EH (cell line): ENCODE results near the gene ATP2C1.

Experiments
- DNase-seq: peaks from one replicate; pipeline ENCODE4 v3.0.0-alpha.2; 2015; ENCODE audit warnings: low read depth

The ATP2C1 gene

GRCh38 chr3:130976706-130977105 is 82.8 kb downstream of the ATP2C1 start:
- DNase-seq, result no peak

- no peak for DNase-seq
Observed at GRCh38 chr3:130979117-130979516, 85.2 kb downstream of the ATP2C1 start.

DNA sequence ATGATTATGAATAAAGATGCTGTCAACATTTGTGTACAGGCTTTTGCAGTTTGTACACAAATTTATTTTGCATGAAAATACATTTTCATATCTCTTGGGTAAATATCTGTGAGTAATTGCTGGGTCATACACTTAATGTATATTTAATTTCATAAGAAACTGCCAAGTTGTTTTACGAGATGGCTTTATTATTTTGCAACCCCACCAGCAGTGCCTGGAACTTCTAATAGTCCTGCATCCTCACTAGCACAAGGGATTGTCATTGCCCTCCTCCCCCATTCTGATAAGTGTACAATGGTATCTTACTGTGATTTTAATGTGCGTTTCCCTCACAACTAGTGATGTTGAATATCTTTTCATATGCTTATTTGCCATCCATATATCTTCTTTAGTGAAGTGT is 87.6 kb downstream of the ATP2C1 start:
- DNase-seq, result no peak

DNA sequence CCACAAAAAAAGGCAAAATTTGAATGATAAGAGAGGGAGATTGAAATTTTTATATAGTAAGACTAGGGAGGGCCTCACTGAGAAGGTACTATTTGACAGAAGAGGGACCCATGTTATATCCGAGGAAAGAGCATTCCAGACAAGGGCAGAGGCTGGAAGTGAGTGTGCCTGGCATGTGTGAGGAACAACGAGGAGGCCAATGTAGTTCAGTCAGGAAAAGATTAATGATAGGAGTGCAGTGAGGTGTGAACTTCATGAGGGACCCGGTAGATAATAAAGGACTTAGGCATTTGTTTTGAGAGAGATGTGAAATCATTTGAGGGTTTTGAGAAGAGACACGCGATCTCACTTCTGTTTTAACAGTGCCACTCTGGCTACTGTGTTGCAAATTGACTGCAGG is 96.4 kb downstream of the ATP2C1 start:
- DNase-seq, result no peak

- no peak for DNase-seq
Observed at GRCh38 chr3:130991126-130991525, 97.2 kb downstream of the ATP2C1 start.

- DNase-seq, result no peak
Observed at GRCh38 chr3:130992344-130992743, 98.5 kb downstream of the ATP2C1 start.

DNA sequence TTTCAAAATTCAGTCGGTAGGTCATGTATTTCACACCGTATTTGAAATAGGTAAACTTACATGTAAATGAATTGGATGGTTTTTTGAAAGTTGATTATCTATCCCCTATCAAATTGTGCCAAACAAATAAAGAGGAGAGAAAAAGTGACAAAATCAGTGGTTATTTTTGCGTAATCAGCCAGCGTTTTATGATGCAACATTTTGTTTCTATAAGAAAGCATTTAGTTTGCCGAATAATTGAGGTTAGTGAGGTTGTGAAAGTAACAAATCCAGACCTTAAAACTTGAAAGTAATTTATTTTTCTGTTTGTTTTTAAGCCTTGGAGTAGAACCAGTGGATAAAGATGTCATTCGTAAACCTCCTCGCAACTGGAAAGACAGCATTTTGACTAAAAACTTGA is 103.4 kb downstream of the ATP2C1 start:
- peak; percentile 4 for DNase-seq

- no peak for DNase-seq
Observed at GRCh38 chr3:131001071-131001470, 107.2 kb downstream of the ATP2C1 start.

DNA sequence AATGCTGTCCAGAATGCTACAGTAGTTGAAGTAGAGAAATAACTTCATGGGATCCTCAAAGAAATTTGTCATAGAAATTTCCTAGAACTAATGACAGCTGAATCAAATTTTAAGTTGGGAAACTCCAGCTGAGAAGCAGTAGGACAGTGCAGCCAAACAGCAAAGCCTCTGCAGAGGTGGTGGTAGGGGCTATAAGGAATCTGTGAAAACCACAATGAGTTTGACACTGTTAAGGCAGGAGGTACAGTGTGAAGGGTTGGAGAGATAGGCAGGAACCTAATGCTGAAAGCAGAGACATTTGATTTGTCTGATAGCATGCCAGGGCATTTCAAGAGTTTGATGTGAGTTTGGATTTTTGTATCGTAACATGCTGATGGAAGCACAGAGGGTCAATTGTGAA is 110.7 kb downstream of the ATP2C1 start:
- DNase-seq, result no peak

GRCh38 chr3:131007256-131007655 is 113.4 kb downstream of the ATP2C1 start:
- DNase-seq, result no peak

DNA sequence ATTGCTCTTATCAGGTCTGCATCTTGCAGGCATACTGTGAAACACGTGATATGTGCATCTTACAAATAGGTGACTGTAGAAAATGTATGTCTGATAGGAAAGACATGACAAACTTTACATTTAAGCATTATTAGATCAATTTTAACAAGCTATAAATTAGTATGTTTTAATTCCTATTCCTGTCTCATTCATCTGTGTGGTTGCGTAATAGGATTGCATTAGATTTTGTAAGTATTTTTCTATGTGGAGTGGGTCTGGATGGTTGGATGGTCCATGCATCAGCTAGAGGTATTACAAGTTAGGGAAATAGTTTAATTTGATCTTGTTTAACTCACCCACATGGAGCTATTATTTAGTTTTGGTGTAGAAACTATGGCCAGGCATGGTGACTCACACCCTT is 113.9 kb downstream of the ATP2C1 start:
- DNase-seq, result peak; percentile 18

DNA sequence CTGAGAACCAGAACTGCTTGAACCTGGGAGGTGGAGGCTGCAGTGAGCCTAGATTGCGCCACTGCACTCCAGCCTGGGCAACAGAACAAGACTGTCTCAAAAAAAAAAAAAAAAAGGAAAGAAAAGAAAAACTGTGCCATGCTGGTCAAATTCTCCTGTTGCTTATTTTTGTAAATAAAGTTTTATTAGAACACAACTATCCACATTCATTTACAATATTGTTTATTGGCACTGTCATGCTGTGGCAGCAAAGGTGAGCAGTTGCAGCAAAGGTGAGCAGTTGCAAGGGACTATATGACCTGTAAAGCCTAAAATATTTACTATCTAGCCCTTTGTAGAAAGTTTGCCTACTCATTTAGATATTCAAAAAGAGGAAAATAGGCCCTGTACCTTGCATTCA is 114.4 kb downstream of the ATP2C1 start:
- no peak for DNase-seq

GRCh38 chr3:131009698-131010097 is 115.8 kb downstream of the ATP2C1 start:
- no peak for DNase-seq

DNA sequence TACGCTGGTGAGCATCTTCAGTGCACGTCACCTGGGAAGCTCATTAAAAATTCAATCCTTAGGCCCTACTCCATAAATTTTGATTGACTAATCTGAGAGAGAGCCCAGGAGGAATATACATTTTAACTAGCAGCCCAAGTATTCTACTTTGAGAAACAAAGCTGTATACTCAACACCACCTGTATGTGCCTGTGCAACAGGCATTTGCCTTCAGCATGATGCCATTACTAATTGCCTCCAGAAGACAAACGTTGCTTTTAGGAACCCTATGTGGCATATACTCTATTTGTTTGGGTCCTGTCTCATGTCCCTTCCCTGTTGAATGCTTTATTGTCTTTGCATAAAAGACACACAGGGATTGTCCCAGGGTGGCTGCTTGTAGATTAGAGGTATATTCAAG is 125.1 kb downstream of the ATP2C1 start:
- no peak for DNase-seq

DNA sequence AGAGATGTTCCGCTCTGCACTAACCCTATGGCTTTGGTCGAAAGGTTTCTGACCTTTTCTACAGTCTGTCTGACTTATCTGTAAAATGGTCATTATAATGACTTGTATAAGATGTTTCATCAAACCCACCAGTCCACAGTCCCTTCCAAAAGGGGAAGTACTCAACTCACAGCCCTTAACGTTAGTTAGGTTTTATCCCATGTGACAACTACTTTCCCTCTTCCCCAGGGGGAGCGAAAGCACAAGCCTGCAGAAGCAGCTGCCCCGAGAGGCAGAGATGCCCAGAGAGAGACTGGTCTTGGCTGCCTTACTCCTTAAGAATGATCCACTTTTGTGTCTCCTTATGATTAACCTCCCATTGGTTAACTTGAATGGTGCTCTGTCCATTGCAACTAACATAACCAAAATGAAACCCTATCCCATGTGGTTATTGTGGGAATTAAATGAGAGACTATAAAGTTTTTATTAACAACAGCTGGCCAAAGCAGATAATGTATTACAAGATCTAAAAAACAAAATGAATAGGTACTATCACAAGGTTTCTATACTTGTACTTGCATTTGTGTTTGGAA is 126.3 kb downstream of the ATP2C1 start:
- DNase-seq, result no peak

DNA sequence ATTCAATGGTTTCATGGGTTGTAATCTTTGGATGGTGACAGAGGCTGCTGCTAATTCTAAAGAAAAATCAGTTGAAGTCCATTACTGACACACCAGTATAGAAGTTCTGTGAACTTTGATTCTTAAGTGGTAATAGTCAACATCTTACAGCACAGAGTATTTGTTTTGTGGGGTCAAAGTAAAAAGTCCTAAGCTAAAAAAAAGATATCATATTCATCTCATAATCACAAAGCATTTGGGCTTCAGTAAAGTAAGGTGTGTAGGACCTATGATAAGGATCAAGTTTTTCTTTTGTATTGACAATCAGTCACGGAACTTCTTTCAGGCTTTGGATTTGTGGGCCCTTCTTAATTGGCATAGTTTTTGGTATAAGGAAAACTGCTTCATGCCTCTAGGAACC is 131.7 kb downstream of the ATP2C1 start:
- DNase-seq, result no peak

GRCh38 chr3:131026321-131027151 is 132.7 kb downstream of the ATP2C1 start, which contains the start of the genes ASTE1 and NEK11:
Gene ASTE1 (minus strand): TSS chr3:131026825. CDS start chr3:131025306, 1,519 bp downstream.
Gene NEK11 (plus strand): TSS chr3:131026877. CDS start chr3:131029709, 2,832 bp downstream.
- DNase-seq, result peak; percentile 87

DNA sequence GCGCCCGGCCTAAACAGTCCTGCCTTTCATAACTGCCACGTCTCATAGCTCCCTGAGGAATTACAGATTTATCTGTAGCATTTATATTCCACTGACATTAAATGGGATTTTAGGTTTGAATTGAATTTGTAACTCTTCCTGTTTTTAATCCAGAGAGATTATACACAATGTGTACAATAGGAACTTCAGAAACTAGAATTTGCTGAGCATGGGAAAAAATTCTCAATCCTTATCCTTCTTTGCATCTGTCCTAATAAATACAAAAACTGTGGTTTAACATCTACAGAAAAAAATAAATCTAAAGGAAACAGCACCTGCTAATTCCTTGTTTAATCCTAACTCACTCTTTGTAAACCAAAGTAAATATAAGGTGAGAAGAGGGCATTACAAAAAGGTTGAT is 135.0 kb downstream of the ATP2C1 start:
- no peak for DNase-seq

DNA sequence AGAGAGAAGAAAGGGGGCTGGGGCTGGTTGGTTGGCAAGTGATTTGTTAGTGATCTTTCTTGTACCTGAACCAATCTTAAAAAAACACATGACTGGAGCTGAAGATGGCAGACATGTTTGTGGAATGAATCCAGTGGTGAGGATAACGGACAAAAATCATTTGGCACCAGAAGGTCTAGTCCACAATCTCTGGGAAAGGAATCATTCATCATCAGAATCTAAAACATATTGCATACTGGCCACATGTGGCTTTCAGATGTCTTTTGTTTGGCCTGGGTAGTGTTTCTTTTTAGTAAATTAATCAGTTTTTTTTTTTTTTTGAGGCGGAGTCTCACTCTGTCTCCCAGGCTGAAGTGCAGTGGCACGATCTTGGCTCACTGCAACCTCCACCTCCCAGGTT is 137.8 kb downstream of the ATP2C1 start:
- no peak for DNase-seq

- DNase-seq, result peak; percentile 50
Observed at GRCh38 chr3:131033480-131034080, 139.7 kb downstream of the ATP2C1 start.

- peak; percentile 69 for DNase-seq
Observed at GRCh38 chr3:131036200-131036816, 142.4 kb downstream of the ATP2C1 start.

DNA sequence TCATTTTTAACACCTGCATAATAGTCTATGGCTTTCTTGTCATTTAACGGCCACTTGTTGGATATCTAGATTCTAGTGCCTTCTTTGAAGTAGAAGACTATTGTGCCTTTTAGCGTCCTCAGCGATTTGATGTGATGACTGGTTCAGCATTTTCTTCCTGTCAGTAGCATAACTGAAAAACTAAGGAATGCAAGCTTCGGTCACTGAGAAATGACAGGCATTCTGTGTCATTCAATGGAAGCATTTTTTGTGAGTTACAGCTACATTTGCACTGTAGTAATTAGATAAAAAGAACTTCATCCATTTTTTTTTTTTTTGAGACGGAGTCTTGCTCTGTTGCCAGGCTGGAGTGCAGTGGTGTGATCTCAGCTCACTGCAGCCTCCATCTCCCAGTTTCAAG is 143.1 kb downstream of the ATP2C1 start:
- DNase-seq, result peak; percentile 75

- no peak for DNase-seq
Observed at GRCh38 chr3:131038326-131038725, 144.4 kb downstream of the ATP2C1 start.
